WTC11 (cell line): ENCODE measurements around the gene SDR9C7.

Source experiments
- CBFB ChIP-seq: sonication (generic); formaldehyde crosslinking; IDR thresholded peaks from 2 replicates; pipeline ENCODE4 v1.8.1; 2022; ENCODE audit warnings: mild to moderate bottlenecking, low read depth, missing genetic modification reagents
- CTCF ChIP-seq: fragments of 200-600 bp; IDR thresholded peaks from 2 replicates; pipeline ENCODE4 v1.8.0; 2022; ENCODE audit warnings: antibody characterized with exemption
- ELF4 ChIP-seq: sonication (generic); formaldehyde crosslinking; IDR thresholded peaks from 2 replicates; pipeline ENCODE4 v1.8.1; 2022; ENCODE audit warnings: low read depth, mild to moderate bottlenecking, moderate library complexity, missing genetic modification reagents
- ESRRA ChIP-seq: sonication (generic); formaldehyde crosslinking; IDR thresholded peaks from 2 replicates; pipeline ENCODE4 v1.8.1; 2022; ENCODE audit warnings: mild to moderate bottlenecking, missing genetic modification reagents, borderline replicate concordance
- GABPB1 ChIP-seq: sonication (generic); formaldehyde crosslinking; IDR thresholded peaks from 2 replicates; pipeline ENCODE4 v1.8.1; 2023; ENCODE audit warnings: mild to moderate bottlenecking, missing genetic modification reagents
- MAX ChIP-seq: sonication (generic); formaldehyde crosslinking; IDR thresholded peaks from 2 replicates; pipeline ENCODE4 v1.8.0; 2022; ENCODE audit warnings: mild to moderate bottlenecking, missing genetic modification reagents
- NFE2L1 ChIP-seq: sonication (generic); formaldehyde crosslinking; IDR thresholded peaks from 2 replicates; pipeline ENCODE4 v1.8.1; 2023; ENCODE audit warnings: missing genetic modification reagents
- TEAD4 ChIP-seq: sonication (generic); formaldehyde crosslinking; IDR thresholded peaks from 2 replicates; pipeline ENCODE4 v1.8.0; 2022; ENCODE audit warnings: mild to moderate bottlenecking, missing genetic modification reagents
- USF2 ChIP-seq: sonication (generic); formaldehyde crosslinking; IDR thresholded peaks from 2 replicates; pipeline ENCODE4 v1.8.1; 2023; ENCODE audit warnings: mild to moderate bottlenecking, missing genetic modification reagents, moderate library complexity
- ZNF121 ChIP-seq: sonication (generic); formaldehyde crosslinking; IDR thresholded peaks from 2 replicates; pipeline ENCODE4 v1.8.0; 2023; ENCODE audit warnings: missing genetic modification reagents
- ZNF263 ChIP-seq: sonication (generic); formaldehyde crosslinking; IDR thresholded peaks from 2 replicates; pipeline ENCODE4 v1.8.1; 2022; ENCODE audit warnings: low read depth, mild to moderate bottlenecking, moderate library complexity, missing genetic modification reagents

- TF ChIP-seq CTCF (no peak), GABPB1 (CRISPR knock-in tag) (no peak), ELF4 (no peak), CBFB (CRISPR knock-in tag) (no peak), TEAD4 (CRISPR knock-in tag) (no peak), ZNF263 (CRISPR knock-in tag) (no peak), USF2 (no peak), ZNF121 (CRISPR knock-in tag) (no peak), MAX (CRISPR knock-in tag) (no peak), ESRRA (CRISPR knock-in tag) (no peak), NFE2L1 (CRISPR knock-in tag) (no peak)
Observed at GRCh38 chr12:56932867-56933266, 1.3 kb downstream of the SDR9C7 start.
